ENCODE results near the gene MSRB3.

GRCh38 chr12:65275627-65276026, 2.9 kb upstream of the MSRB3 start:
- TF ChIP-seq POLR2AphosphoS5 (IDR thresholded peaks at IDR 0.05): no peak
- TF ChIP-seq EP300 (IDR thresholded peaks at IDR 0.05): no peak
- no peak for TF ChIP-seq CTCF (IDR thresholded peaks at IDR 0.05)
- no peak for TF ChIP-seq POLR2A (IDR thresholded peaks at IDR 0.05)
